Pons (tissue), 1 donor: ENCODE results near the gene TNKS1BP1.
"Not testable (repeated sequence)": the region's sequence is repeated elsewhere in the genome, so short reads cannot be mapped to it uniquely, and the experiment has no call there.

Source experiments
- DNase-seq: peaks from one replicate; pipeline ENCODE4 v3.0.0-alpha.2; 2016; ENCODE audit warnings: low spot score

The TNKS1BP1 gene, protein sequence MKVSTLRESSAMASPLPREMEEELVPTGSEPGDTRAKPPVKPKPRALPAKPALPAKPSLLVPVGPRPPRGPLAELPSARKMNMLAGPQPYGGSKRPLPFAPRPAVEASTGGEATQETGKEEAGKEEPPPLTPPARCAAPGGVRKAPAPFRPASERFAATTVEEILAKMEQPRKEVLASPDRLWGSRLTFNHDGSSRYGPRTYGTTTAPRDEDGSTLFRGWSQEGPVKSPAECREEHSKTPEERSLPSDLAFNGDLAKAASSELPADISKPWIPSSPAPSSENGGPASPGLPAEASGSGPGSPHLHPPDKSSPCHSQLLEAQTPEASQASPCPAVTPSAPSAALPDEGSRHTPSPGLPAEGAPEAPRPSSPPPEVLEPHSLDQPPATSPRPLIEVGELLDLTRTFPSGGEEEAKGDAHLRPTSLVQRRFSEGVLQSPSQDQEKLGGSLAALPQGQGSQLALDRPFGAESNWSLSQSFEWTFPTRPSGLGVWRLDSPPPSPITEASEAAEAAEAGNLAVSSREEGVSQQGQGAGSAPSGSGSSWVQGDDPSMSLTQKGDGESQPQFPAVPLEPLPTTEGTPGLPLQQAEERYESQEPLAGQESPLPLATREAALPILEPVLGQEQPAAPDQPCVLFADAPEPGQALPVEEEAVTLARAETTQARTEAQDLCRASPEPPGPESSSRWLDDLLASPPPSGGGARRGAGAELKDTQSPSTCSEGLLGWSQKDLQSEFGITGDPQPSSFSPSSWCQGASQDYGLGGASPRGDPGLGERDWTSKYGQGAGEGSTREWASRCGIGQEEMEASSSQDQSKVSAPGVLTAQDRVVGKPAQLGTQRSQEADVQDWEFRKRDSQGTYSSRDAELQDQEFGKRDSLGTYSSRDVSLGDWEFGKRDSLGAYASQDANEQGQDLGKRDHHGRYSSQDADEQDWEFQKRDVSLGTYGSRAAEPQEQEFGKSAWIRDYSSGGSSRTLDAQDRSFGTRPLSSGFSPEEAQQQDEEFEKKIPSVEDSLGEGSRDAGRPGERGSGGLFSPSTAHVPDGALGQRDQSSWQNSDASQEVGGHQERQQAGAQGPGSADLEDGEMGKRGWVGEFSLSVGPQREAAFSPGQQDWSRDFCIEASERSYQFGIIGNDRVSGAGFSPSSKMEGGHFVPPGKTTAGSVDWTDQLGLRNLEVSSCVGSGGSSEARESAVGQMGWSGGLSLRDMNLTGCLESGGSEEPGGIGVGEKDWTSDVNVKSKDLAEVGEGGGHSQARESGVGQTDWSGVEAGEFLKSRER (N-terminal part only)

DNA sequence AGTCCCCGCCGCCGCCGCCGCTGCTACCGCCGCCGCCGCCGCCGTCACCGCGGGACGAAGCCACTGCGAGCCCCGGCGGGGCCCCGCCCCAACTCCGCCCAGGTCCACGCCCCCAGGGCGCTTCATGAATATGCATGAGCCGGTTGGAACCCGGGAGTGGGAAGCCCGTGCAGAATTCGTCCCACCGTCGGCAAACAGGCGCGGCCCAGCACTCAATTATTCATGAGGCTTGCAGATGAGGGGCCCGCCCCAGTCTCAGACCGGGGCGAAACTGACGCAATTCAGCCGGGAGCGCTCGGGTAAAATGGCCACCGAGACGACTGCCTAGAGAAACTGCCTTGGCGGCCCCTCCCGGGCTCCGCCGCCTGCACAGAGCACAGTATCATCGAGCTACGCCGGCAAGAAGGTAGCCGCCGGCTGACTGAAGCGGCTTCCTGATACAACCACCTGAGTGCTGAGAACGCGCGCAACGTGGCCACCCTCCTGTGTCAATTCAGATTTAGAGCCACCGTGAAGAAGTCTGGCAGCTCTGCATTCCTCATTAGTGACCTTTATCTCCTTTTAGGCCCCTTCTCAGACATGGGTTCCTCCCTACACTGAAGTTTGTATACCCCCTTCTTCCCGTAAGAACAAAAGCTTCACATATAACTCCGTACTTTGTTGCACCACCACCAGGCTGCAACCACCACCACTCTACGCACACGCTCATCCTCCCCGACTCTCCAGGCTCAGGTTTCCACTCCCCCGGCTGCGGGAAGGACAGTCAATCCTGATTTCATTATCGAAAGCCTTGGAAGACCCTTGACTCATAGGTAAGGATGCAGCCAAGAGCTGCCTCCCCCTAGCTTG, at the start of gene TNKS1BP1:
TSS of gene TNKS1BP1 (minus strand) at position 67 of the 849 bp plus-strand sequence. CDS start 3,067 bp downstream, outside the sequence.
- peak; percentile 95 for DNase-seq

DNA sequence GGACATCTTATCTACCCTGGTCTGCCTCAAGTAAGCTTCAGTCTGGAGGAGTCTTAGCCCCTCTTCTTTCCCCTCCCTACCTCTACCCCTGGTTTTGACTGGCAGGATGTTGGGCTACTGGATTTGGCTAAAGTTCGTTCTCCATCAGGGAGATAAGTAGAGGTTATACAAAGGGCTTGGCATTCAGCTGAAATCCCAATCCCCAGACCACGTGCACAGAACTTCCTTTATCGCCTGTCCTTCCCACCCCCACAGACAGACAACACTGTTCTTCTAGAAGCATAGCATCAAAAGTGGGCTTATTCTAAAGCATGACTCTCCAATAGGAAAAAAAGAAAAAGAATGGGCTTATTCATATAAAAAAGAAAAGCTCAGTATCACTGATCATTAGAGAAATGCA, 48.4 kb upstream of the TNKS1BP1 start:
- DNase-seq, result no peak

- DNase-seq, result no peak
Measured at GRCh38 chr11:57370941-57371340, 46.2 kb upstream of the TNKS1BP1 start.

DNA sequence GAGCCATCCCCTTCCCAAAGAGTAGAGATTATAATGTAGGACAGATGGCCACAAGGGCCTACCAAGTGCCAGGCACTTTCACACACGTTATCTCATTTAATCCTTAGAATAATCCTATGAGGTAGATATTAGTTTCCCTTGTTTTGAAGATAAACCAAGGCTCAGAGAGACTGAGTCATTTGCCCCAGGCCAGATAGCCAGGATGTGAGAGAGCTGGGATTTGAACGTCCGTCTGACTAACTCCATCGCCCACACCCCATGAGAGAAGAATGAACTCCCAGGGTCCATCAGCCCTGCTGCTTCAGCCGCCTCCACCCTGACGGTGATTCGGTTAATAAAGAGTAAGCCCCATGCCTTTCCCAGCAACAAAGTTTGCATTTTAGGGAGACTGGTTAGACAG, 45.5 kb upstream of the TNKS1BP1 start:
- DNase-seq, result no peak

DNA sequence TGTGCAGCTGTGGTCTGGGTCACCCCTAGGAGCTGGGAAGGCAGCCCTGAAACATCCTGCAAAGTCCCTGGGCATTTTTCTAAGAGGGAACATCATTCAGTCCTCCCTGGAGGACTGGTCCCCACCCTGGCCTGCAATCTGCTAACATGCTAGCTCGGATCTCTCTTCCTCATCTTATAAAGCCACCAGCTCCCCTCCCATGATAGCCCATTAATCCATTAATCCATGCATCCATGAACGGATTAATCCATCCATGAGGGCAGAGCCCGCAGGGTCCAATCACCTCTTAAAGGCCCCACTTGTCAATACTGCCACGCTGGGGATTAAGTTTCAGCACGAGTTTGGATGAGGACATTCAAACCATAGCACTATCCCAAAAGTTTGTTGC, 44.1 kb upstream of the TNKS1BP1 start:
- DNase-seq, result no peak

GRCh38 chr11:57368106-57368844, 43.5 kb upstream of the TNKS1BP1 start:
- DNase-seq, result no peak

DNA sequence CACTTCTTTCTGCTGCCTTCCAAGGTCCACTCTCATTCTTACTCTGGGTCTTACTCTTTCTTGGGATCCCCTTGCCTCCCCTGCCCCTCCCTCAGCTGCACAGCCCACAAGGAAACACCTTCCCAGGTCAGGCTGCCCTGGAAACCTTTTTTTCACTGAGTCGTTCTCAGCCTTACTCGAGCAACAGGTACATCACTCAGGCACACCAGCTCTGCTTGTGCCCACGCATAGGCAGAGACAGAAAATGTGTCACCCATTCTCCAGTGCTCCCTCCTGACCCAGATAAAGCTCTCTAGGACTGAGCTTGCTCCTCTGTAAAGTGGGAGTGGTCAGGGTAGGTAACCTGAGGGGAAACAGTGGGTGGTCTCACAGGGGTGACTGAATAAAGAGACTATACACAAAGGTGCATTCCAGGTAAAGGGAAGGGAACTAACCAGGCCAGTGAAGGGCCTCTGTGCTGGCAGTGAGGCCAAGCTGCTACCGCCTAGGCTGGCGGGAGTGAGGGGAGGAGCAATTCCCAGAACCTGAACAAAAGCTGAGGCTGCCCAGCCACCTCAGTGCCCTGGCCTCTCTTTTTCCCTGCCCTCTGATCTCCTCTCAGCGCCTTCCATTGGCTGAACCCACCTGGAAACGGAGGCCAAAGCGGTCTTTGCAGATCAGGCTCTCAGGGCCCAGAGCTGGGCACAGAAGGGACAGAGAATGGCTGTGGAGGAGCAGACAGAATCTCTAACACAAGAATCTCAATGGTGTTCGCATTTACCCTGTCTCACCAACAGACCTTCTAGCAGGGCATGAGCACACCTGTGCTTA, 40.3 kb upstream of the TNKS1BP1 start:
- DNase-seq, result no peak

GRCh38 chr11:57363131-57364080, 38.7 kb upstream of the TNKS1BP1 start:
- no peak for DNase-seq

DNA sequence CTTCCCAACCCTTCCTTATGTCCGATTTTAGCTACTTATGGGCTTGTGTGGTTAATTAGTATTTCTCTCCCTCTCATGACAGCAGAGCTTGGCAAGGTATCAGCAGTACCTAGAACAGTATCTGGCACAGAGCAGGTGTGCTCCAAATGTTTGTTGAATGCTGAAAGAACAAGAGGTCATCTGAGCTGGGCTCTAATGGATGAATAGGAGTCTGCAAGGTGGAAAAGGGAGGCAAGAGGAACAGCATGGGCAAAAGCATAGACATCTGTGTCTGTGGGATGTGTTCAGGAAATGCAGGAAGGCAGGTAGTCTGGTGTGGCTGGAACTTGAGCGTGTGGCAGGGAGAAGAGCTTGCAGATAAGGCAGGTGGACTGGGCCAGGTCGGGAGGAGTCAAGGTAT, 37.2 kb upstream of the TNKS1BP1 start:
- no peak for DNase-seq

- not testable (repeated sequence) for DNase-seq
Measured at GRCh38 chr11:57361420-57361819, 36.7 kb upstream of the TNKS1BP1 start.

DNA sequence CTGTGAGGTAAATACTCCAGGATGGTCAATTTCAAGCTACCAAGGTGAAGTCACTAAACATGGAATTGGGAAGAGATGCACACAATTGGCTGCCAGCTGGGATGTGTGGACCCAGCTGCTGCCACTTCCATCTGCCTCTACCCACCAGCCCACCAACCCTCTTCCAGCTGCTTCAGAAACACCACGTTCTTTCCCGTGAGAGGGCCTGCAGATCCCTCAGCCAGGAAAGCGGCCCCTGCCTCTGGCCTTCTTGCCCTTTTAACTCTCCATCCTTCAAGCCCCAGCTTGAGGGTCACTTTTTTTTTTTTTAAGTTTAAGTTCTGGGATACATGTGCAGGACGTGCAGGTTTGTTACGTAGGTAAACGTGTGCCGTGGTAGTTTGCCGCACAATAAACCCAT, 36.2 kb upstream of the TNKS1BP1 start:
- no peak for DNase-seq

DNA sequence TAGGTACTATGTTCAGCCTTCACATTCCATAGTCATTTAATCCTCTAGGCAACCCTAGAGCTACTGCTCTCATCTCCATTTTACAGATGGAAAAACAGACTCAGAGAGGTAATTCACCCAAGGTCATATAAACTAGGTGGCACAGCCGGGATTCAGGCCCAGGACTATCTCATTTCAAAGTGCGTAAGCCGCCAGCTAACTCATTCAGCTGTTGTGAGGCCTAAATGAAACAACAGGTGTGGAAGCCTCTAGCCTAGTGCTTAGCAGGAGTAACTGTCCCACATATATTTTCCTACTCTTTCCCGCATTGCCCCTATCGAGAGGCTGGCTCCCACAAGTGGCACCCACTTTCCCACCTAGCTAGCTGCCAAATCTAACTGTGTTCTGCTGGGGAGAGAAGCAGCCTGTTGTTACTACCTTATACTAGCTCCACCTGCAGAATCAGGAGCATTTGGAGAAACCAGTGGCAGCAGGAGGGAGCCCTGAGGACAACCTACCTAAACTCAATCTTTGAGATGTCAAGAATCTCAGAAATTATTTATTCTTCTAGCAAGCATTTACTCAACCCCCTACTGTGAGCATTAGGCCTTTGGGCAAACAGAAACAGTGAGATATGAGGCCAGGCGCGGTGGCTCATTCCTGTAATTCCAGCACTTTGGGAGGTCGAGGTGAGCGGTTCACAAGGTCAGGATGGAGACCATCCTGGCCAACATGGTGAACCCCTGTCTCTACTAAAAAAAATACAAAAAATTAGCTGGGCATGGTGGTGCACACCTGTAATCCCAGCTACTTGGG, 35.3 kb upstream of the TNKS1BP1 start:
- no peak for DNase-seq

- no peak for DNase-seq
Measured at GRCh38 chr11:57359396-57359795, 34.6 kb upstream of the TNKS1BP1 start.

- DNase-seq, result no peak
Measured at GRCh38 chr11:57358991-57359390, 34.2 kb upstream of the TNKS1BP1 start.

DNA sequence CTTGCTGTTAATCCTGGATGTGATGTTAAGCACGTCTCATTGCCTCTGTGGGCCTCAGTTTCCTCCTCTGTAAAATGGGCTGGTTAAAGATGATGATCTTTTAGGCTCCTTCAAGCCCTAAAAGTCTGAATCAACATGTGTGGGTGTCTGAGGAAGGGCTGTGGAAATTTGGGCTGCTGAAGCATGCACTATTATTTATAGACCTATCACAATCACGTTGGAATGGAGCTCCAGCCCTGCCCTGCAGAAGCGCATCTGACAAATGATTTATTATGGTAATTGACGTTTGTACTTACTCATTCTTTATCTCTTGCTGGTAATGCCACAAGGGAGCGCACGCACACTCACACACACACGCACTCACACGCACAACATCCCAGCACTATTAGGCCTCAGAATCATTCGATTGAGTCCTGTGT, 33.8 kb upstream of the TNKS1BP1 start:
- no peak for DNase-seq

DNA sequence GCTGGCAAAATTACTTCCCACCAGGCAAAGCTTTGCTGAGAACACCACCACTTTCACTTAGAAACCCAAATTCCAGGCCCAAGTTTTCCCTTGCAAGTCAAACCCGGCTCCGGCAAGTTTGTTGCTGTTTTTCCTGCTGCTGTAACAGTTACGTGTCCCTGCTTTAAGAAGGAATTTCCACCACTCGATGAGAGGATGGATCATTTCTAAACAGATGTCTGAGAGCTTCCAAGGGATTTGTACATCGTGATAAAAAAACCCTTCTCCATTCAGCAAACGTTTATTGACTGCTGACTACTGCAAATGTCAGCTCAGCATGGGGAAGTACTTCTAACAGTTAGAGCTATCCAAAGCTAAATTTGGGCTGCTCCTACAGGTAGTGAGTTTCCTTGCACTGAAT, 33.1 kb upstream of the TNKS1BP1 start:
- DNase-seq, result no peak

GRCh38 chr11:57357310-57357709, 32.6 kb upstream of the TNKS1BP1 start:
- DNase-seq, result no peak

- DNase-seq, result peak; percentile 30
Measured at GRCh38 chr11:57356268-57356667, 31.5 kb upstream of the TNKS1BP1 start.
